ENCODE data around the gene ATP10D.
"Not testable (repeated sequence)": the region's sequence is repeated elsewhere in the genome, so short reads cannot be mapped to it uniquely, and the experiment has no call there.

Gene ATP10D

DNA sequence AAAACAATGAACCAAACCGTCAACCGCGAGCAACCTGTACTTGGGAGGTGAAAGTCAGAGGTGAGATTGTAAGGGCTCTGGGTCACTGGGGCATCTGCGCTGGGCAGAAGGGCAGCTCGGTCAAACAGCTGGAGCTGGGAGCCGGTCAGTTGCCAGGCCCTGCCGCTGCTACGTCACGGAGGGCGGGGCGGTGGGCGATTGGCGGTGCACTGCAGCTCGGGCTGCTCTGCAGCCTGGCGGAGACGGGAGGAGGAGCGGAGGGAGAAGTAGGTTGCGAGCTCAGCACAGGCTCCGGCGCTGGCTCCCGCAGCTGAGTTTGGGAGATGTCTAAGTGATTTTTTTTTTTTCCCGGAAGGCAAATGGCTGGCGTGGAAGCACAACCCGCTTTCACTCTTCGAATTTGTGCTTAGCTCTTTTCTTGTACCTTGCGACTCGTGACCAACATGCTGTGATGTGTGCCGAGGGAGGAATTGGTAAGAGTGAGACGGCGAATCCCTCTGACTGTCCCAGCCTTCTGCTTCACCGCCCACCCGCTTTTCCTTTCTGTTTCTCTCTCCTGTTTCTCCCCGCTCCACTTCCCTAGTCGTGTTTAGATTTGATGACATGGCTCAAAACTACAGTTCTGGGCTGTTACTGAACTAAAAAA, at the start of gene ATP10D:
ATP10D (plus strand) TSS at position 229 of the 646 bp plus-strand sequence. CDS start 27,266 bp downstream, outside the sequence.
- DNase-seq, result peak; percentile 27 to 49 (median 45)

DNA sequence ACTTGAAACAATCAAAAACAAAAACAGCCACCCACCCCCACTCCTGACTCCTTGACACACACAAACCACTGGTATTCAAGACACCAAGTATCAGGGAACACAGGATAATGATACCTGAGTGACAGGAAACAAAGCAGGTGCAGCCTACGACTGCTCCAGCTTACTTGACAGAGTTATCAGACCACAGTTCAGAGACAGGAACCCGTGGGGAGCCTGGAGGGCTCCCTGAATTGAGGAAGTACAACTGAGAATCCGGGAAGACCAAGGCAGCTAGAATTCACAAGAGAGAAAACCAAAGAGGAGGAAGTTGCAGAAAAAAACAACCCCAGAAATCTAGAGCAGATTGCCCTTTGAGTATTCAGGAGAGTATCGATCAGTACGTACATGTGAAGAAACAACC, 42.1 kb upstream of the ATP10D start:
- DNase-seq, result no peak

DNA sequence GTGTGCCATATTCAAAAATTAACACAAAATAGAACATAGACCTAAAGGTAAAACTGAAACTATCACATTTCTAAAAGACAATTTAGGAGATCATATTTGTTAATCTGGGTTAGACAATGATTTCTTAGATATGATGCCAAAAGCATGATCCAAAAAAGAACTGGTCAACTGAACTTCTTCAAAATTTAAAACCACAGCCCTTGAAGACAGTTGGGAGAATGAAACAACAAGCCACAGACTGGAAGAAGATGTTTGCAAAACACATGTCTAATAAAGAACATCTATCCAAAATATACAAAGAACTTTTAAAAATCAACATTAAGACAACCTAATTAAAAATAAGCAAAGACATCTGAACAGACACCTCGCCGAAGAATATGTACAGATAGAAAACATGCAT, 41.0 kb upstream of the ATP10D start:
- DNase-seq, result no peak

DNA sequence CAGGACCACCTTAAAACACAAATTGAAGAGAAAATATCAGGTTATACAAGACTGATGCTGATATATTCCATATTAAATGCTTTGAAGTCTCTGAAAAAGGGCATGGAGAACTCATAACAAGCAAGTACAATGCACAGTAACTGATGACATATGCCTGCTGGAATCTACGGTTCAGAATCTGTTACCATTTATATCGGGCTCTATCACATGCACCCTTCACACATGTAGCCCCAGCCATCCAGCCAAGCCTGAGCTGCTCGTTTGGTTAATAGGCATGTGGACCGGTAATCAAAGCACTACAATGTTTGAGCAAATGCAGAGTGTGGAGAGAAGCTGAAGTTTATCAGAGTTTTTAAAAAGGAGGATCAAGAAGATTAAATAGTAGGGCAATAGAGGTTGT, 33.4 kb upstream of the ATP10D start:
- DNase-seq, result no peak

DNA sequence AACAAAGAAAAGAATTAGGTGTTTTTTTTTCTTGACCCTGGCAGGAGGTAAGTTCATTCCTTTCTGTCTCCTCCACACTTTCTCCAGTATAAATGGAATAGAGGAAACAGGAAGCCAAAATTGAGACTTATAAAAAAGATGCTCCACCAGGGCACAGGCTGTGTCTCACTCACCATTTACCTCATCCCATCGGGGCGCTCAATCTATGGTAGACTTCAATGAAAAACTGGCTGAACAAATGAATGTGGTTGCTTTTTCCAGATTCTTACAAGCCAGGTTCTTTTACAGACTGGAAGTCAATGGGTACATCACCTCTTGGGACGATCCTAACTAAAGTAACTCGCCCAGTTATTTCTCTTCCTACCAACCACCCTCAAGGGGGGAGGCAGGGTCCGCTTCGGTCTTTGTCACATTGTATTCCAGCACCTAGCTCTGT, 22.3 kb upstream of the ATP10D start:
- DNase-seq, result no peak

DNA sequence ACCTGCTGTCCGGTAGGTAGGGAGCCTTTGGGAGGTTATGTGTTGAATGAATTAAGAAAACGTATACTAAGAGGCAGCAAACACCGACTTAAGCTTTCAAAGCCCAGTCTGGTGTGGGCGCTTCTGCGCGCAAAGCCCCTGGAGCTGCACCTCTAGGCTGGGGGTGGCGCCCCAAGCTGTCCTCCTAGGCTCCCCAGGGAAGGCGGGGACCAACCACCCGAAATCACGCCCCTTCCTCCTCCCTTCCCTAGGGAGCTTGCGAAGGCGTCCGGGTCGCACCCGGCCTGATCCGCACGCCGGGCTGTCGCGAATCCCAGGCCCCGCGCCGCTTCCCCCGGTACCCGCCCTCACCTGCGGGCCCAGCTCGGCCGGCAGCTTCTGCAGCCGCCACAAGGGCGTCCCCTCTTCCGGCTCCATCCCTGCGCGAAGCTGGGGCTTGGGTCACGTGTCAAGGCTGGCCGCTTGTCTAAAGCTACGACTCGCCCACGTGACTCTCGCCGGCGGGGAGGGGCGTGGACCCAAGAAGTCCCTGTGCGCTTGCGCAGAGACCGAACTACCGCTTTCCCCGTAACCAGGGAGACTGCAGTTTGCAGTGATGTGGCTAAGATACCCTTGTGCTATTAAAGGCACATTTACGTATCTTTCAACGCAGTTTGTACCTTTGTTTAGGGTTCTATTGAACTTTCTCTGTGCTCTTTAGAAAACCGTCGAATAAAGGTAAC, 21.7 kb upstream of the ATP10D start, which contains the start of gene COMMD8:
COMMD8 (minus strand) TSS at position 468 of the 722 bp plus-strand sequence; CDS start at position 417, 51 bp downstream.
- peak; percentile 88 to 95 (median 94) for DNase-seq

DNA sequence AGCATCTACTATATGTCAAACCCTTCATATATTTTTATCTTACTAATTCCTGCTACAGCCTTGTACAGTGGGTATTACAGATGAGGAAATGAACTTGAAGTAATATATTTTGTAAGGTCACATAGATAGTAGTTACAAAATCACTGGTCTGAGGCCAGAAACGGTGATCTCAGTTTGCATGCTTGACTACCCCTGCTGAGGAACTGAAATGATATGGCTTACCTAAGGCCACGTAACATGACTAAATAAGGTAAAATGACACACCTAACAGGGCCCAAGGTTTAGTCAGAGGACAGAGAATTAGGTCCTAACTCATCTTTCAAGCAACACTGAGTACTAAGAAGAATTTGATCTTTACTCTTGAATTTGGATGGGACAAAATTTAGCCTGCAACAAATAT, 20.1 kb upstream of the ATP10D start:
- DNase-seq, result no peak

DNA sequence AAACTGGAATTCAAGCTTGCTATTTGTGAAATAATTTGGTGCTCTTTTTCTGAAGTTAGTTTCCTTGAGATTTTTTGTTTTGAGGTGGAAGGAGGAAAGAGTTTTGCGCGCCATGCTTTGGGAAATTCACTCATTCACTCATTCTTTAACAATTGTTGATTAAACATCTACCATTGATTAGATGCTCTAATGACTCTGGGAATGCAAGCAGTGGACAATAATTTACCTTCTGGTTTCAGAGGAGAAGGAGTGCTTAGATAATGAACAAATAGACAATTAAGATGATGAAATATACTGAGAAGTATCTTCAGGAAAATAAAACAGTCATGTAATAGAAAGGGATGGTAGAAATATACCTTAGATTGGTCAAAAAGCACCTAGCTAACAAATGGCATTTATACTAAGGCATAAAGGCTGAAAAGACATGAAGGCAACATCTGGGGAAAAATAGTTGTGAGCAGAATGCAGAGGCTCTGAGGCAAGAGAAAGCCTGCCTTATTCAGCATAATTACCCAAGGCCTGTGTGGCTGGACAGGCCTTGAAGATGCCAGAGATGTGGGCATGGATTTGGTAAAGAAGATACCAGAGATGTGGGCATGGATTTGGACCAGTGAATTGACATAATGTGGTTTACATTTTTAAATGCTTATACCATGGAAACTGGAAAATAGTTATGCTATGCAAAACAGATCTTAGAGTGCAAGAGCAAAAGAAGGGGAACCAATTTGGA, 18.9 kb upstream of the ATP10D start:
- DNase-seq, result no peak

DNA sequence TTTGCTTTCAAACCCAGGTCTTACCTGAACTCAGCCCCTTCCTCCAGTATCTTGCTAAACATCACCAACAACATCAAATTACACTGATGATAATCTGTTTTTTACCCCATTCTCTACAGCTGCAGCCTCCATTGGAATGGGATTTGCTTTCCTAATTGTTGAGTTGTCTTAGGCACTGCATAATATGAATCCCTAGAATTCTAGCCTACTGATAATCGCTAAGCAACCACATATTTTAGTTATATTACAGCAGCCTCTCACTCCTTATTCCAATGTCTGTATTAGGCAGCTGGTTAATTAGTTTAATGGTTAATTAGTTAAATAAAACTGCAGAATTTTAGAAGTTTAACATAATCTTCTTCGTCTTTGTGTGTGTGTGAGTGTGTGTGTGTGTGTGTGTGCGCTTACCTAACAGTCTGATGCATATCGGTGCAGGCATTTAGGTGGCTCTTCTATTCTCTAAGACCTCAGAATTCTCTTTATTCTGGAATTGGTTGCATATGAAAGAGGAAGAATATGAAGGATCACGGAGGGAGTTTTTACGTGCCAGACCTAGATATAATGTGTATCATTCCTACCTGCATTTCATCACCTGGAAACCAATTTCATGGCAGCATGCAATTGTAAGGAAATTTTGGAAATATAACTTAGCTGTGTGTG, 16.2 kb upstream of the ATP10D start:
- DNase-seq, result no peak

DNA sequence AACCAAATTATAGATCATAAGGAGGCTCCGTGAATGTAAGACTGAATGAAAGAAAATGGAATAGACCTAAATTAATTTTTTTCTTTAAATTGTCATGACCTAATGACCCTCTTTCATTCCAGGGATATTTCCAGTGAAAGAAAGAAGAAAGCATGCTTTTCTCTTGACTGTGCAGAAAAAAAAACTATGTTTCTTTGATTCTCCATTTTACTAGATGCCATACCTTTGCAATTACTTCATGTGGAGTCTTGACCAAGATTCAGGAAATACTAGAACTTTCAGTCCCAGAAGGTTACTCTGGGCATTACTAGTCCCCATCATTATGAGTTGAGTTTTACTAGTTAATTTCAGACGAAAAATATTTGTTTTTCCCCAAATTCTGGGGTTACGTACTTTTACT, 15.1 kb upstream of the ATP10D start:
- DNase-seq, result no peak

DNA sequence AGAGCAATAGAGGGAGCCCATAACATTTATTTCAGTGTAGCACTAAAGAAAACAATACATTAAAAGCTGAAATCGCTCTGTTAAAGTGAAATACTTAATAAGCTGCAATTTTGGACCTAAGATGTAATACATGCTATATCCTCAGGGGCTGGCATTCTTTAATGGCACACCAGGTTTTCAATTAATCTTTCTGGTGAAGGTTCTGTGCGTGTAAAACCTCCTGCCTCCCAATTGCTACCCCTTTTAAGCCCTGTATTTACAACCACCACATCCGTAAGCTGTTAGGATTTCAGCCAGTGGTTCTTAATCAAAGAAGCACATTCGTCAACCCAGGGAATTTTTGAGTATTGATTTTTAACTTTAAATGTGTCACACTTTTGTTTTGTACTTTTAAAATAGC, 14.0 kb upstream of the ATP10D start:
- DNase-seq, result no peak

DNA sequence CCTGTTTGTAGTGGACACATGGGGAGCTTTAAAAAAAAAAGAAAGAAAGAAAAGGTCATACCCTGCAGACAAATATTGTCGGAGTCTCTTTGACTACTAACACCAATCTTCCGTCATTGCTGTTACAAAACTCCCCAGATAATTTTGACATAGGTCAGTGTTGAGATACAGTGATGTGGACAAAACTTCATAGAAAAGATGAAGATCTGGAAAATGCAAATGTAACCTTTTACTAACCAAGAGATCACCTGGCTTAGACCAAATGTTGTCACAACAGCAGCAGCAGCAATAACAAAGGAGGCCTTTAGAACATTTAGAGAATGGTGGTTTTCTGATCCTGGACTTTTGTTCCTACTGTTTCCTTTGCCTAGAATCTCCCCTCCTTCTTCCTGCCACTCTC, 13.5 kb upstream of the ATP10D start:
- DNase-seq, result no peak

DNA sequence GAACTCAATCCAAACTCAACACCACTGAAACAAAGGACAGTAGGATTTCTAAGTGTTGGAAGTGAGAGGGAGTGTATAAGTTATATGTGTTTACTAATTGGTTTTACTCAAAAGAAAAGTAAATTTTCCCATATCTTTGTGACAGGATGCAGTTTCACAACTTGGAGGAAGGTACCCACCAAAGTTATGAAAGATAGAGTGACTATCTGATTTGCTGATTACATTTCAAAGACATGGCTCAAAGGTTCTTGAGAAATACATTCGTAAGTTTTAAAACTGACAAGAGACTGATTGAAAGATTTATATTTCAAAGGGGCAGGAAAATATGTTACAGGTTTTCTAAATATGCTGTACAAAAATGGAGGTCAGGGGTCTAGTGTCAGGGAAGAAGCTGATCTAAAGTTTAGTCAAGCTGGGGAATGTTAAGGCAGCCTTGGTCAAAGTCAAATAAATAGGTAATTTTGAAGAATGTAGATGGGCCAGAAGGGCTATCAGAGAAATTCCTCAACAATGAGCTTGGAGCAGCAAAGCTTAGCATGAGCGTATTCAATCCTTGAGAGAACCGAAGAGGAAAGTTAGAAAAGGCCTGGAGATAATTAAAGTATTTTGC, 11.8 kb upstream of the ATP10D start:
- no peak for DNase-seq

DNA sequence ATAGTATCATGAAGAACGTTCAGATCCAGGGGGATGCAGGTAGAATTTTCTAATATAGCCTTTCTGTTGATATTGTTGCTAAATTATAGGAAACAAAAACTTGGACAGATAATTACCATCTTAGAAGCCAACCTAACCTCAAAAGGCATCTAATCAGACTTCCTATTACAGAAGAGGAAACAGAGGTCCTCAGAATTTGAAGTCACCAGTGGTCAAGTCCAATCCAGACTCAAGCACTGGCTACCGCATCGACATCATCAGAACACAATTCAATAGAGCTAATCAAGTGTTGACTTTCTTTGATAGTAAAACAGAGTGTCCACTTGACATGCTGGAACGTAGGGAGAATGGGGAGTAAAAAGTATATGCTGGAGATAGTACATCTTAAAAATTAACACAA, 10.3 kb upstream of the ATP10D start:
- DNase-seq, result no peak

DNA sequence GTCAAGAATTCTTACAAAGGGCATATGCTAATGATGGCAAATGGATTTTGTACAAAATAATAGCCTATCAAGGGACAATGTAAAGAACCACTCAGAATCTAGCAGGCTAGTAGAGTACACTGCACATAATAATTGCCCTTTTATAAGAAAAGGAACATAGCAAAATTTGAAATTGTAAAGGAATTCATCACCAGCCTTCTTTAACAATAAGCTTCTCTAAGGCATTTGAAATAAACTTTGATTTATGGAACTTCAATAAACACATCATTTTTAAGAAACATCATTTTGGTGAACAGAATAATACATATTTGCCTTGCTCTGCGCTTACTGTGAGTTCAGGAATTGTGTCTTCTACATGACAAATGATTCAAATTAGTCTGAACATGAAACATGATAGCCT, 9.7 kb upstream of the ATP10D start:
- no peak for DNase-seq

DNA sequence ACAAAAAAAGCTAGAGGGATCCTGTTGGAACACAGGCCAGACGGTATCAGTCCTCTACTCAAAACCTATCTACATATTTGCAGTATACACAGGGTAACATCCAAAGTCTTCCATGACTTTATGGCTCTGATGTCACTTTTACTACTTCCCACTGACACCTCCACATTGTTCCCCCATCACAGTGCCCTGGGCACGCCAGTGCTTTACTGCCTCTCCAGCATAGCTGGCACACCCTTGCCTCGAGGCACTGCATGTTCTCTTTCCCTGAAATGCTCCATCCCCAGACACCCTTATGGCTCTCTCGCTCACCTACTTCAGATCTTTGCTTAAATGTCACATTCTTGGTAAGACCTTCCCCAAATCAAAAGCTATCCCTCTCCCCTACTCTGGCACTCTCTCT, 6.3 kb upstream of the ATP10D start:
- DNase-seq, result no peak

DNA sequence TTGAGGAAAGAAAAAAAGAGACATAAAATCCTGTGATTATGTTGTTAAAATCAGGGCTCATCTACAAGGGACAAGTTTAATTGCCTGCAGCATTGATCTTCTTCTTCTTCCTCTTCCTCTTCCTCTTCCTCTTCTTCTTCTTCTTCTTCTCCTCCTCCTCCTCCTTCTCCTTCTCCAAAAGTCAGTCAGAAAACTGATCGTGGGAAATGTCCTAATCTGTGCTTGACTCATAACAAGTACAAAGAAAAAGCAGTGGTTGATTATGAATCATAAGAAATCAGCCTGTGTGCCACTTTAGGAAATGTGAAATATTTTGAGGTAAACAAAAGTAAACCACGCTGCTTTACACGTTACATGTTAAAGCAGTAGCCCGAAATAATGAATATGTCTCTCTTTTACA, 2.7 kb upstream of the ATP10D start:
- DNase-seq, result no peak

DNA sequence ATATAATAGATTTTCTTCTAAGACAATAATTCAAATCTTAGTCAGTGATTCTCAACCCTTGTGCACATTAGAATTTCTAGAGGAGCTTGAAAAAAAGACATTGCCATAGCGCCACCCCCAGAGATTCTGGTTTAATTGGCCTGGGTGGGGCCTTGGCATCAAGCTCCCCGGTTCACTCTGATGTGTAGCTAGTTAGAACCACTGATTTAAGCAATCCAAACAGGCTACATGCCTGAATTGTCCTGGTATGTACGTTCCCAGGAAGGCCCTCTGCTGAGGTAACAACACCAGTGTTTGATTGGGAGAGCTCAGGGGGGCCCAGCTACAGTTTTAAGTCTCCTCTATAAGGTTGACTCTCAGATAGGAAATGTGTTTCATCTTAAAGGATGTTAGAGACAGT, 1.3 kb upstream of the ATP10D start:
- no peak for DNase-seq

DNA sequence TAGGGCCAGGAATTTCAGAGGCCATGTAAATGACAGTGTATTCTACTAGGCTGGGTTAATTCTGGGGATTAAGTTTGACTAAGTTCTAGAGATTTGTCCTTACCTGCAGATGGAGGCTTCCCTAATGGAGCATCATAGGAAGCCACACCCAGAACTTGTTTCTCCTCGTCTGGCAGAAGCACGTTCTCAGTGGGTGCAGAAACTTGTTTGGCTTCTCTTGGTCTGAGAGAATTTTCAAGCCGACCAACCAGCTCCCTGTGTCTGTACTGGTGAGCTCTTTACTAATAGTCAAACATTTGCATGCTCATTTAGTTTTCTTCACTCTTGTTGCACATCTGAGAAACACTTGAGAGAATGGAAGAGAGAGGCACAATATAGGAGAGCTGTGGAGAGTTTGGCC, 907 bp upstream of the ATP10D start:
- DNase-seq, result no peak

DNA sequence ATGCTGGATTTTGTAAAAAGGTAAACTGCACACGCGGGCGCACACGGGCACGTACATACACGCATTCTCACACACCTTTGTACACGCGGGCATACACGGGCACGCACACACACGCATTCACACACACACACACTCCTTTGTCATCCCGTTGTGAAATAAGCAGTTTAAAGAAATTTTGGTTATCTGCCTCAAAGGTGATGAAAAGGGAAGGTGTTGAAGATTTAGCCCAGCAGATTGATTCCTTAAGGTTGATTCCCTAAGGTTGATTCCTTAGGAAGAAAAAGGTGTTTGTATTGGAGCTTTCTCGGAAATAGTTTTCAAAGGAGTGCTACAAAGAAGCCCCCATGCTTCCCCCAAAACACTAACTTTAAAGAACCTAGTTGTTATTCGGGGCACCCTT, 693 bp downstream of the ATP10D start:
- DNase-seq, result no peak

DNA sequence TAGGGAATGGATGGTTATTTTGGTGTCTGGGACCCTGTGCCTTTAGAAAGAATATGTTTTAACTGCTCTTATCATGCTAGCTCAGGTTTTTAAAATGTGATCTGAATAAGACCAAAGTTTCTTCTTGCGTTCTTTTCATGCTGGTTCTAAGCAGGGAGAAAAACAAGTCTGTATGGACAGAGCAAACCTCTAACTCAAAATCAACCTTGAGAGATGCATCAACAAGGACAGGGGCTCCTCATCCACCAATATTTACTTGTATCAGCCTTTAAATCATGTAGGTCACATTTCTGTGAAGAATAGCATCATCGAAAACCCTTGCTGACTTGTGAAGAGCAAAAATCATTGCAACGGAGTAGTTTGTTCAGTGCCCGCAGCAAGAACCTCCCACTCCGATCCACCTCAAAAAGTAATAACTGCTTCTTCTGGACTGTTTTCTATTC, 1.2 kb downstream of the ATP10D start:
- DNase-seq, result no peak

DNA sequence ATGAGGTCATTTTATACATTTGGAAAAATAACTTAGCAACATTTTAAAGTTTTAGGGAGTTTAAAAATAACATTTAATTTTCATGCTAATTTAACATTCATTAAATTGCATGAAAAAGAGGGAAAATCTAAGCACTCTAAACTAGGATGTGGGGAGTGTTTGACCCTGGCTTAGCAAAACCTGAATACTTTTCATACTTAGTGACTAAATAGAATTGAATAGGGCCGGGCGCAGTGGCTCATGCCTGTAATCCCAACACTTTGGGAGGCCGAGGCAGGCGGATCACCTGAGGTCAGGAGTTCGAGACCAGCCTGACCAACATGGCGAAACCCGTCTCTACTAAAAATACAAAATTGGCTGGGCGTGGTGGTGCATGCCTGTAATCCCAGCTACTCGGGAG, 1.7 kb downstream of the ATP10D start:
- DNase-seq, result not testable (repeated sequence)

DNA sequence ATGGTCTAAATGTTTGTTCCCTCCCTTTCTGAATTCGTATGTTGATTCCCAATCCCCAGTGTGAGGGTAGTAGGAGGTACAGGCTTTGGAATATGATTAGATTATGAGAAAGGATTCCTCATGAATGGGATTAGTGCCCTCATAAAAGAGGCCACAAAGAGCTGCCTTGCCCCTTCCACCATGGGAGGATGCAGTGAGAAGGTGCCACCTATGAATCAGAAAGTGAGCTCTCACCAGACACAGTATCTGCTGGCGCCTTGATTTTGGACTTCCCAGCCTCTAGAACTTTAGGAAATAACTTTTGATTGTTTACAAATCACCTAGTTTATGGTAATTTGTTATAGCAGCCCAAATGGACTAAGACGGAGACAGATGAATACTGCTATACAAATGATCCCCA, 3.6 kb downstream of the ATP10D start:
- DNase-seq, result no peak
